22Rv1 (cell line): Measurements from ENCODE around the gene COL4A1.

ENCODE experiments used
- CTCF ChIP-seq: fragments of 450-650 bp; IDR thresholded peaks from 2 replicates; pipeline ENCODE4 v1.5.1; 2017; ENCODE audit warnings: mild to moderate bottlenecking
- ZFX ChIP-seq: fragments of 450-650 bp; IDR thresholded peaks from 2 replicates; pipeline ENCODE4 v1.6.1; 2017; ENCODE audit warnings: antibody characterized with exemption, borderline replicate concordance

- TF ChIP-seq CTCF (no peak), ZFX (no peak)
Measured at GRCh38 chr13:110301606-110302553, 5.1 kb downstream of the COL4A1 start.
